Suprapubic skin (tissue), 4 donors: ENCODE results near the gene ZBTB45.

ENCODE experiments used
- EP300 ChIP-seq: sonication (generic); formaldehyde crosslinking; IDR thresholded peaks from one replicate; pipeline ENCODE4 v1.6.1; 2017; ENCODE audit warnings: antibody characterized with exemption
- POLR2A ChIP-seq, 2 donors: fragments of 450-650 bp; IDR thresholded peaks; one replicate each; pipeline ENCODE4 v1.6.1; 2017; ENCODE audit warnings: antibody characterized with exemption in 2 of 2, mild to moderate bottlenecking in 2 of 2, moderate library complexity in 2 of 2
- POLR2AphosphoS5 ChIP-seq, 3 donors: sonication (generic); formaldehyde crosslinking; IDR thresholded peaks; one replicate each; pipeline ENCODE4 v1.6.1; 2017; ENCODE audit warnings: antibody characterized with exemption in 3 of 3
- TF ChIP-seq, protein P1 (sequence below), 2 donors: fragments of 200-600 bp in 1 of 2; fragments of 450-650 bp in 1 of 2; sonication (generic) in 1 of 2; IDR thresholded peaks; one replicate each; pipeline ENCODE4 v1.5.1; 2016 to 2019; ENCODE audit warnings: antibody characterized with exemption in 2 of 2, mild to moderate bottlenecking in 1 of 2, moderate library complexity in 1 of 2

DNA sequence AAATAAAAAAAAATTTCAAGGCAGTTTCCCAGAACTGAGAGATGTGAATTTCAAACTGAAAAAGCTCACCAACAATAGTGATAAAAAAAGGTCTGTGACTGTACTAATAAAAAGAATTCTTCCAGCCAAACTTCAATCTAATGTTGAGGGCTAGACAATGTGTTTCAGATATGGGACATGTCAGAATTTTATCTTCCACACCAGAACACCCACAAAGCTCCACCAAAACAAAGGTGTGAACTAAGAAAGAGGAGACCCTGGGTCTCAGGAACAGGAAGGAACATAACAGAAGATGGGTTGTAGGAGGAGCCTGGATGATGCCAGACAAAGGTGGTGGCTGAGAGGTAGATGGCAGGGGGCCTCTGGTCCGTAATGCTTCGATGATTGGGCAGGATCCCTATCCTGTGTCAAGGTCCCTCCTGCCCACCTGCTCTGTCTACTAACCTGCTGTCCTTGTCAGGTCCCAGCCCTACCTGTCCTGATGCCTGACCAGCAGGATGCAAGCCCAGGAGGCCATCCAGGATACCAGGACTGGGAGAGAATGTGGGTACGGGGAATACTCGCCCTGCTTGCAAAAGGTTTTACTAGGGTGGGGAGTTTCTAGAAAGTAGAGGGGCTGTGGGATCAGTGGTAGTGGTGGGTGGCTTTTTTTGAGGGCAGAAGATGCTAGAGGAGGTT lies 49.0 kb upstream of the ZBTB45 start:
- TF ChIP-seq, protein P1, sequence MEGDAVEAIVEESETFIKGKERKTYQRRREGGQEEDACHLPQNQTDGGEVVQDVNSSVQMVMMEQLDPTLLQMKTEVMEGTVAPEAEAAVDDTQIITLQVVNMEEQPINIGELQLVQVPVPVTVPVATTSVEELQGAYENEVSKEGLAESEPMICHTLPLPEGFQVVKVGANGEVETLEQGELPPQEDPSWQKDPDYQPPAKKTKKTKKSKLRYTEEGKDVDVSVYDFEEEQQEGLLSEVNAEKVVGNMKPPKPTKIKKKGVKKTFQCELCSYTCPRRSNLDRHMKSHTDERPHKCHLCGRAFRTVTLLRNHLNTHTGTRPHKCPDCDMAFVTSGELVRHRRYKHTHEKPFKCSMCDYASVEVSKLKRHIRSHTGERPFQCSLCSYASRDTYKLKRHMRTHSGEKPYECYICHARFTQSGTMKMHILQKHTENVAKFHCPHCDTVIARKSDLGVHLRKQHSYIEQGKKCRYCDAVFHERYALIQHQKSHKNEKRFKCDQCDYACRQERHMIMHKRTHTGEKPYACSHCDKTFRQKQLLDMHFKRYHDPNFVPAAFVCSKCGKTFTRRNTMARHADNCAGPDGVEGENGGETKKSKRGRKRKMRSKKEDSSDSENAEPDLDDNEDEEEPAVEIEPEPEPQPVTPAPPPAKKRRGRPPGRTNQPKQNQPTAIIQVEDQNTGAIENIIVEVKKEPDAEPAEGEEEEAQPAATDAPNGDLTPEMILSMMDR (IDR thresholded peaks at IDR 0.05), result no peak
- TF ChIP-seq POLR2A (IDR thresholded peaks at IDR 0.05) (no peak), EP300 (no peak), POLR2AphosphoS5 (IDR thresholded peaks at IDR 0.05) (no peak)
